PC-9 (cell line): Measurements from ENCODE around the gene ADGRG2. TPM values are rescaled to one million over a fixed set of nuclear protein-coding genes. Genes with fewer than 3 reads are reported as not detected.
A peak's percentile ranks its signal among the peaks of the same experiment; 100 is the strongest.

Source experiments
- BruUV-seq: library from RNA; stranded (reverse); fragments of 400-500 nt; replicated peaks from 2 replicates; lab custom pipeline; 2021; lab: Mats Ljungman, UMichigan
- CTCF ChIA-PET: fragments of 300-600 bp; sonication (Branson Sonifier 250); formaldehyde crosslinking; loops from one replicate; lab custom pipeline; 2022; ENCODE audit warnings: antibody characterized with exemption; lab: Charles Lee
- POLR2A ChIA-PET: fragments of 300-600 bp; sonication (Branson Sonifier 250); formaldehyde crosslinking; loops from one replicate; lab custom pipeline; 2022; ENCODE audit warnings: antibody characterized with exemption; ENCODE audit not compliant: unreplicated experiment; lab: Charles Lee
- DNase-seq, 2 experiments: peaks; one replicate each; pipeline versions ENCODE4 v3.0.0 to v3.0.0-alpha.2; 2015 to 2022; ENCODE audit warnings: mixed read lengths in 1 of 2
- H2AFZ ChIP-seq: fragments of 200-600 bp; sonication (generic); 2 replicates; pipeline ENCODE4 v1.8.1; 2017; ENCODE audit warnings: antibody characterized with exemption
- H3F3A ChIP-seq: fragments of 200-600 bp; sonication (generic); 2 replicates; pipeline ENCODE4 v1.8.1; 2017; ENCODE audit warnings: antibody characterized with exemption, mild to moderate bottlenecking, low read depth; ENCODE audit not compliant: insufficient read depth
- H3K27ac ChIP-seq: fragments of 200-600 bp; sonication (generic); 2 replicates; pipeline ENCODE4 v1.6.1; 2016; ENCODE audit warnings: mixed run types
- H3K27me3 ChIP-seq: fragments of 200-600 bp; sonication (generic); 2 replicates; pipeline ENCODE4 v1.6.1; 2016; ENCODE audit warnings: low read depth, mixed run types; ENCODE audit not compliant: insufficient read depth
- H3K36me3 ChIP-seq: fragments of 200-600 bp; sonication (generic); 2 replicates; pipeline ENCODE4 v1.6.1; 2016; ENCODE audit warnings: low read depth, mixed run types
- H3K4me1 ChIP-seq: fragments of 200-600 bp; sonication (generic); replicated peaks from 2 replicates; pipeline ENCODE4 v1.6.1; 2016; ENCODE audit warnings: mixed run types; ENCODE audit not compliant: insufficient read depth
- H3K4me2 ChIP-seq: fragments of 200-600 bp; sonication (generic); 2 replicates; pipeline ENCODE4 v1.6.1; 2017; ENCODE audit warnings: mixed run types
- H3K4me3 ChIP-seq: fragments of 200-600 bp; sonication (generic); 2 replicates; pipeline ENCODE4 v1.6.1; 2016; ENCODE audit warnings: mixed run types
- H3K79me2 ChIP-seq: fragments of 200-600 bp; sonication (generic); 2 replicates; pipeline ENCODE4 v1.6.1; 2017; ENCODE audit warnings: low read depth, mixed run types
- H3K9me2 ChIP-seq: fragments of 200-600 bp; sonication (generic); 2 replicates; pipeline ENCODE4 v1.8.1; 2017; ENCODE audit warnings: mild to moderate bottlenecking; ENCODE audit not compliant: insufficient read depth
- H3K9me3 ChIP-seq: fragments of 200-600 bp; sonication (generic); 2 replicates; pipeline ENCODE4 v1.8.1; 2016; ENCODE audit warnings: low read depth; ENCODE audit not compliant: insufficient read depth
- H4K20me1 ChIP-seq: fragments of 200-600 bp; sonication (generic); 2 replicates; pipeline ENCODE4 v1.8.1; 2017; ENCODE audit not compliant: insufficient read depth
- CTCF ChIP-seq: fragments of 200-600 bp; sonication (generic); conservative IDR thresholded peaks from 2 replicates; pipeline ENCODE4 v1.6.1; 2017; ENCODE audit warnings: mixed run types, antibody characterized with exemption, mild to moderate bottlenecking, moderate library complexity
- EZH2 ChIP-seq: fragments of 200-600 bp; sonication (generic); IDR thresholded peaks from 2 replicates; pipeline ENCODE4 v1.8.0; 2017; ENCODE audit warnings: antibody characterized with exemption, low read depth
- intact Hi-C: fragments of 100-400 bp; cut with micrococcal nuclease; formaldehyde crosslinking; loops from one replicate; pipeline ENCODE4 v1.10.0; 2022; ENCODE audit not compliant: unreplicated experiment
- total RNA-seq: library from RNA; stranded (reverse); gene quantifications from 2 replicates; pipeline ENCODE4 v1.2.3, GENCODE V29; 2021

Gene ADGRG2
- total RNA-seq, 1 experiment from 2014 or later, result 0.22 TPM

GRCh38 chrX:19065535-19065934 is 56.7 kb downstream of the ADGRG2 start:
- Histone ChIP-seq H3K4me1 (no peaks in the 10 kb centered on the region), H3K4me2 (no peak overlapping the region), H3K9me2 (no peaks in the 10 kb centered on the region), H3K9me3 (no peaks in the 10 kb centered on the region), H3K27me3 (no peaks in the 10 kb centered on the region), H3K27ac (no peak overlapping the region), H3K4me3 (no peak overlapping the region), H3K79me2 (no peaks in the 10 kb centered on the region), H2AFZ (no peak overlapping the region), H3F3A (no peaks in the 10 kb centered on the region), H4K20me1 (no peaks in the 10 kb centered on the region), H3K36me3 (no peaks in the 10 kb centered on the region)
- no TSS peak for BruUV-seq
- POLR2A ChIA-PET, result no interaction called here
- no peak for TF ChIP-seq CTCF
- TF ChIP-seq EZH2, result no peak
- DNase-seq, result no peak
- CTCF ChIA-PET, result no interaction called here
- intact Hi-C loops, result no loop called here

- Histone ChIP-seq H3K9me2 (no peaks in the 10 kb centered on the region), H3K27me3 (no peaks in the 10 kb centered on the region), H3F3A (no peaks in the 10 kb centered on the region), H3K36me3 (no peaks in the 10 kb centered on the region), H3K79me2 (no peaks in the 10 kb centered on the region), H3K4me3 (no peak overlapping the region), H2AFZ (no peak overlapping the region), H3K4me2 (peak overlapping the region; percentile 40; the same call in 1 of the 2 replicates), H3K9me3 (no peaks in the 10 kb centered on the region), H3K27ac (no peak overlapping the region), H3K4me1 (no peaks in the 10 kb centered on the region), H4K20me1 (no peaks in the 10 kb centered on the region)
- DNase-seq, result peak; percentile 9 to 76
- ChIA-PET POLR2A (no interaction called here), CTCF (no interaction called here)
- TF ChIP-seq EZH2, result no peak
- TF ChIP-seq CTCF, result no peak
- intact Hi-C loops, result no loop called here
- no TSS peak for BruUV-seq
Measured at GRCh38 chrX:19064175-19064574, 58.1 kb downstream of the ADGRG2 start.

- no peak overlapping the region for H2AFZ ChIP-seq
- BruUV-seq, result no TSS peak
- H3K36me3 ChIP-seq, result no peaks in the 10 kb centered on the region
- ChIA-PET CTCF (no interaction called here), POLR2A (no interaction called here)
- no peaks in the 10 kb centered on the region for H3K4me1 ChIP-seq
- intact Hi-C loops, result no loop called here
- H3K79me2 ChIP-seq, result no peaks in the 10 kb centered on the region
- no peak overlapping the region for H3K4me2 ChIP-seq
- no peaks in the 10 kb centered on the region for H3K9me2 ChIP-seq
- no peak overlapping the region for H3K27ac ChIP-seq
- no peak for DNase-seq
- TF ChIP-seq EZH2 (no peak), CTCF (no peak)
- H4K20me1 ChIP-seq, result no peaks in the 10 kb centered on the region
- no peaks in the 10 kb centered on the region for H3F3A ChIP-seq
- no peaks in the 10 kb centered on the region for H3K27me3 ChIP-seq
- H3K4me3 ChIP-seq, result no peak overlapping the region
- H3K9me3 ChIP-seq, result no peaks in the 10 kb centered on the region
Measured at GRCh38 chrX:19063030-19063429, 59.2 kb downstream of the ADGRG2 start.
